GM12801 (cell line): Measurements from ENCODE around the gene DOK1.

Experiments used
- CTCF ChIP-seq: IDR thresholded peaks from one replicate; pipeline ENCODE4 v1.5.1; 2011; ENCODE audit warnings: control low read depth; ENCODE audit not compliant: insufficient read length; ENCODE audit errors: extremely low read depth

DOK1 gene

DNA sequence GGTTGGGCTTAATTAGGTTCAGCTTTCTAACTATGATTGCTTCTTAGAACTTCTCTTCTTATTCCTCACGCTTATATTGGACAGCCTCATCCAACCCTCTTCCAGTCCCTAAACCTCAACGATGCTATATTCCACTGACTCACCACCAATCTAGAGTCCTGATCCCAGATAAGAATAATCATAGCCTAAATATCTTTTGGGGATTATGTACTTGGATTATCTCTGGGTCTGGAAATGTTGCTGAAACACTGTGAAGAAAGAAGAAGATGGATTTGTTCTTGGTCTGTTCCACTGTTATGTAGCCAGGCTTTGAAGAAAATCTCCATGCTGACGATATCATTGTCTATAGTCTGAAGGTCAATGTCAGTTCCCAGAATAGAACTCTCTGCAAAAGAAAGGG is 26.9 kb downstream of the DOK1 start:
- no peak for TF ChIP-seq CTCF

DNA sequence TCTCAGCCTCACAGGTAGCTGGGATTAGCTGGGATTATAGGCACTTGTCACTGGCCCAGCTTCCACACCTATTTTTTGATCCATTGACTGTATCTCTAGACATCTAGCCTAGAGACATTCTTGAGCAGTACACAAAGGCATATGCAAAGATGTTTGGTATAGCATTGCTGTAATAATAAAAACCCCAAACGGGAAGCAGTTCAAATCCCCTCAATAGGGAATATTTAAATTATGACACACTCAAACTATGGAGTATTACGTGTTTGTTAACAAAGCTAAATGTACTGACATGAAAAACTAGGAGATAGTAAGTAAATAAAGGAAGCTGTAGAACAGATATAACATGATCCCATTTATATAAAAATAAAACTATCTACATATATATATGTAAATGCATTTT is 27.7 kb downstream of the DOK1 start:
- no peak for TF ChIP-seq CTCF

GRCh38 chr2:74583504-74583903 is 29.0 kb downstream of the DOK1 start:
- no peak for TF ChIP-seq CTCF

DNA sequence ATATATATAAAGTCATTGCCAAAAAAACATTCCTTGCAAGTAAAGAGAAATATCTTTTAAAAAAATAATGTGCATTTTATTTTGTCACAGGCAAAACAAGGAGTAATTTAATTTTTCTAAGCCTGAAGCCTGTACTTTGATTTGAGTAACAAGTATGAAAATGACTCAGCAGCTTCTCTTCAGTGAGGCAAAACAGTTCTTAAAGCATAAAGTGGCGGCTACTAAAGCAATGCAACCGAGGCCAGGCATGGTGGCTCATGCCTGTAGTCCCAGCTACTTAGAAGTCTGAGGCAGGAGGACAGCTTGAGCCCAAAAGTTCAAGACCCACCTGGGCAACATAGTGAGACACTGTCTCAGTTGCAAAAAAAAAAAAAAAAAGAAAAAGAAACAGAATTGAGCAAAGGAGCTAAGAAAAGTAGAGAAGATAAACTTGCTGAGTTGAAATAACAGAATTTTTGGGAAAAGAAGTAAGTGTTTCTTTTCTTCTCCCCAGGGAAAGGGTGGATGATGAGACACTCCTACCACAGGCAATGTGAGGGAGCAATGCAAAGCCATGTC is 29.6 kb downstream of the DOK1 start:
- no peak for TF ChIP-seq CTCF

- TF ChIP-seq CTCF: no peak
Measured at GRCh38 chr2:74585406-74586185, 31.1 kb downstream of the DOK1 start.

DNA sequence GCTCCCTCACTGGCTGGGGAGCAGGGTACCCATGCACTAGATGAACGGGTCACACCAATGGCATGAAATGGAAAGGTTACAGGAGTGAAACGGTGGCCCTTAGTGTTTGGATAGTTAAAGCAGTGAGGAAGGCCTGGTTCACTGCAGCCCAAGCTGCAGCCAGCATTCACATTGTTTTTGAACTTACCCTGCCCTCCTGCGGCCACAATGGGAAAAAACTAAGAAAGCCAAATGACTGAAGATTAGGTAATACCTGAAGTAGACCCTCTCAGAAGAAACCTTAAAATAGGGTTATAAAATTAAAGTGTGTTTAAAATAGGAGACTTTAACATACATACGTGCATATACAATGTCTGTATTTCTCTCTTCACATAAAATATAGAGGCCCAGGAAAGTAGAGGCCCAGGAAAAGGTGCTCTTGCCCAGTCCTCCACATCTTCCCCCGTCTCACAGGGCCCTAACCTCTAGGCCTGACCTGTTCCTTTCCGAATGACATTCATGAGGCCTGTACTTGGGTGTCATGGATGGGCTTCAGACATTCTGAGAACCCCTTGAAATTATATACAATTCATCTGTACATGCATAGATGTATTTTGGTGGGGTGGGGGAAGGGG is 33.3 kb downstream of the DOK1 start:
- no peak for TF ChIP-seq CTCF

DNA sequence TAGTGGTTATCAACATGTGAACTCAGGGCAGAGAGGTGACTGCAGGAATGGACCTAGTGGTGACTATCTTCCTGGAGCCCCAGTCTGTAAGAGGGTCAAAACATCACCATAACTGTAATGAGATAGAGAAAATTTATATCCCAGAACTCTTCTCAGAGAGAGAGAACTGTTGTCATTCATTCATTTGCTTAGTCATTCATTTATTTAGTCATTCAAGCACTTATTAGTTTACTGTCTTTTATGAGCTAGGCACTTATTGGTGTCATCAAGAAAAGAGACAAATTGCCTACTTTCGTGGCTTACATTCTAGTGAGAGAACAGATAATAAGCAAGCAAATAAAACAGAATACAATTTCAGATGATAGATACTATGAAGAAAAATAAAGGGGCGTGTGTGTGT is 34.1 kb downstream of the DOK1 start:
- TF ChIP-seq CTCF: no peak
